GM19351 (cell line): ENCODE results near the gene ZNF488.

Source experiments
- ATAC-seq: cut with Tn5 transposase; IDR thresholded peaks from one replicate; pipeline ENCODE4 v1.9.1; 2021; ENCODE audit warnings: mild to moderate bottlenecking, moderate library complexity; ENCODE audit not compliant: unreplicated experiment

Gene ZNF488

GRCh38 chr10:47367646-47368045 is 16.4 kb downstream of the ZNF488 start:
- no peak for ATAC-seq

DNA sequence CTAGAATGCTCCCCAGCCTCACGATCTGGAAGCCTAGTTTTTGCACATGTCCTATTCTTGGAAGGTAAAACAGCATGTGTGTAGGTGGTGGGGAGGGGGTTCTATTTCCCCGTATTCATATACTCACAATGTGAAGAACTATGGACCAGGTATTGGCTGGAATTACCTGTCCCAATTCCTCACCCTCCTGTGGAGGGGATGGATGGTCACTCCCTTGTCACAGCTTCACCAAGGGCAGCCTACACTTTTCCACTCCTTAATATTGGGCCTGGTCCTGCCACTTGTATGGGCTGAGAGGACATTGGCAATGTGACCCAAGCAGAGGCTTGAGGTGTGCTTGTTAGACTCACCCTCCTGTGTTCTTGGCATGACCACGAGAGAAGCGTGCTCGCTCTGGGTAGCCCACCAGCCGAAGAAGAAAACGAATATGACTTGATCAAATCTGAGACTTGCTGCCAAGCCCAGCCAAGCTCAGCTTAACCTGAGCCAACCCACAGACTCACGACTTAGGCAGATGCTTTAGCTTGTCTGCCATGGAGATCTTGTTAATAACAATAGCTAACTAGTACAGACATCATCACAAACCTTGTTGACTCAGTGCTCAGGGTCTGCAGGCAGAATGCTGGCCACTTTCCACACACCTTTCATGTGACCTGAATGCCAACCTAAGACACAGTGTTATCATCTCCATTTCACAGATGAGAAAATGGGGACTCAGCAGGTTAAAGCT is 17.2 kb downstream of the ZNF488 start:
- ATAC-seq: no peak

GRCh38 chr10:47366181-47366631 is 17.9 kb downstream of the ZNF488 start:
- ATAC-seq: no peak

DNA sequence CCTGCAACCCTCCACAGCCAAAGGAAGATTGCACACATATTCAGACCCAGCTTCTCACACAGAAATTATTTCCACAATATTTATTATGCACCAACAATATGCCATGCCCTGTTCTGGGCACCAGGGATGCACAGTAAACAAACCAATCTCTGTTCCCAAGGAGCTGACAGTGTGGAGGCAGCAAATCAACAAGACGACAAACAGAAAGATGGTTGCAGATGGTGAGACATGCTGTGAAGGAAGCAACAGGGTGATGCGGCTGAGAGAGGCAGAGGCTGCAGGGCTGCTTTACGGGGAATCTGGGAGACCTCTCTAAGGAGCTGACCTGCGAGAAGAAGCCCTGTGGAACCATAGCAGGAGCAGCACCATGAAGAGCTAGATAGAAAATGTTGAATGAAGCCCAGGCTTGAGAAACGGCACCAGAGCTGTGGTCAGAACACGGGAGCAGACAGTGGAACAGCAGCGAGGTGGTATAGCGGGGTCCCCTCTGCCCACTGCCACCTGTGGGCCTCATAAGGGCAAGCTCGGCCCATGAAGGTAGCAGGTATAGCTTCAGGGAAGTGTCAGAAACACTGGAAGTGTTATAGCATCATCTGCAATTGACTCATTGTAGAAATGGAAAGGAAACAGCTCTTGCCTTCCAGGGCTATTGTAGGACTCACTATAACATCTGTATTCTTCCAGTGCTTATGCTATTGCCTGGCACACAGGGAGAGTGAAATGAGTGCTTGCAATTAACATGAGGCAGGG is 18.5 kb downstream of the ZNF488 start:
- ATAC-seq: no peak

DNA sequence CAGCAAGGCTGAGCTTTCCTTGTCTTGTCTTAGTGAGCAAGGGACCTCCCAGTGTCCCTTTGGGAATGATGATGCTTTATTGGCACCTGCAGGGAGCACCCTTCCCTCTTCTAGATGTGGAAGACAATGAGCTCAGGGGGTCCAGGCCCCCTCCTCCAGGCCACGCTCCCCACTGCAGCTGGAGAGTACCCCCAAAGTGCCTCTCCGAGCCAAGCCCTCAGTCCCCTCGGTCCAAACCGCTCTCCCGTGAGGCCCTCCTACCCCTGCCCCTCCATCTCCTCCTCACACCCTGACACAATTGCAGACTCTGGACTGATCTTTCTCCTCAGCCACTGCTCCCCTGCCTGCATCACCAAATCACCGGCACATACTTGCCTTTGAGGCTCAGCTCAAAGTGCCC is 19.2 kb downstream of the ZNF488 start:
- no peak for ATAC-seq

DNA sequence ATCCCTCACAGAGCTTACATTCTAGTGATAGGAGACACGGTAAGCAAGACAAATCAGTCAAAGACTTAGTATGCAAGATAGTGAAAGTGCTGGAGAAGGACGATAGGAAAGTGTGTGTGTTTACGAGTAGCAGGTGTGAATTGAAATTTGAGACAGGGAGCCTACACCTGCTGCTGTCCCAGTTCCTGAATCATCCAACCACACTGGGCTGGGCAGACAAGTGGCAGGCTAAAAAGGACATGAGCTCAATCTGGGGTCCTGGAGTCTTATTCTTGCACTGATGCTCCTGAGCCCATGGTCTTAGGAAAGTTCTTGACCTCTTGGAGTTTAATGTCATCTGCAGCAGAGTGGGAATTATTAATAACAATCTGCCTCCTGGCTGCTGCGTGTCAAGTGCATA is 19.7 kb downstream of the ZNF488 start:
- ATAC-seq: no peak

DNA sequence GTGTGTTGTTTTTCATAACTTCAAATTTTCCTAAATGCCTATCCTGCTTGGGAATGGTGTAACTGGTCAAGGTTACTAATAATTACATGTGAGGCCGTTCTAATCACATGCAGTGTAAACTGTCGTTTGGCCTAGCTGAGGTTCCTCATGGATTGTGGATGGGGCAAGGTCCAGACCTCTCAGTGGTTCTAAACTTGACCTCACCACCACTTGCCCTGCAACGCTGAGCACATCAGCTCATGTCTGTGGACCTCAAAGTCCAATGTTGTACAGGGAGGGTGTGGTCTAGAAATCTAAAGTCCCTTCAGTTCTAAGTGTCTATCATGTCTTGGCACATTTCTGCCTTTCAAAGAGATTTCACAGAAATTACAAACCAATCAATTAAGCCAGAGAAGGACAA is 20.3 kb downstream of the ZNF488 start:
- ATAC-seq: no peak

- no peak for ATAC-seq
Observed at GRCh38 chr10:47362199-47362598, 21.9 kb downstream of the ZNF488 start.

DNA sequence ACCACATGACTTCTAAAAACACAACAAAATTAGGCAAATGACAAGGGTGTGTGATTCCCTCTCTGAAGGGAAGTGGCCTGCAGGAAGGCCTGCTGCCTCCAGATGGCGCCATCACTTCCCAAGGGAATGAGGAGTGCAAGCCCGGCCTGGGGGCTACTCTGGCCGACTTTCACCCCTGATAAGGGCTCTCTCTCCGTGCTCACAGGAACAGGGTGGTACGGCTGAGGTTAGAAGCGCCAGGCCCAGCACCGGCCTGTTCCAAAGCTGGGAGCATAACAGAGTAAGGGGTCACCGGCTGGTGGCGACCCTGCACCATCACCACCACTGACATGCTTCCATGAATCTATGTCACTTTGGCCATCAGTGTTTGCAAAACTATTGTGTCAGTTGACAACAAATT is 22.8 kb downstream of the ZNF488 start:
- no peak for ATAC-seq

DNA sequence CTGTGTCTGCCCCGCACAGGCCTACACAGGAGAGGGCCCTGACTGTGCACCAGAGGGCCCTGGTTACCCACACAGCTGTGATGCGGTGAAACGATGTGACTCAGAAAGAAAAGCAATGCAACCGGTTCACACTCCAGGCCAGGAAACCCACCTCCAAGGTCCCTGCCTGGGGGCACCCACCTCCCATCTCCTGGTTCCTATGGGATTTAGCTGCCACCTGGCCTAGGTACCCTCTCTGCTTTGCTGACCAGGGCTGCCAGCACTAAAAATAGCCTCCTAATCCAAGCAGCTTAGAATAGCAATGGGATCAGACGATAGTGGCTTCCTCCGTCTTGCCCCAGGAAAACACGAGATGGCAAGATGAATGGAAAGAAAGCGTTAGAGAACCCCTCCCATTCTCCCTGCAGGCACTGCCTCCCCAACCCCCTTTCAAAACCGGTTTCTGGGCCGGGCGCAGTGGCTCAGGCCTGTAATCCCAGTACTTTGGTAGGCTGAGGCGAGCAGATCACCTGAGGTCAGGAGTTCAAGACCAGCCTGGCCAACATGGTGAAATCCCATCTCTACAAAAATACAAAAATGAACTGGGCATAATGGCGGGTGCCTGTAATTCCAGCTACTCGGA is 23.6 kb downstream of the ZNF488 start:
- ATAC-seq: no peak

DNA sequence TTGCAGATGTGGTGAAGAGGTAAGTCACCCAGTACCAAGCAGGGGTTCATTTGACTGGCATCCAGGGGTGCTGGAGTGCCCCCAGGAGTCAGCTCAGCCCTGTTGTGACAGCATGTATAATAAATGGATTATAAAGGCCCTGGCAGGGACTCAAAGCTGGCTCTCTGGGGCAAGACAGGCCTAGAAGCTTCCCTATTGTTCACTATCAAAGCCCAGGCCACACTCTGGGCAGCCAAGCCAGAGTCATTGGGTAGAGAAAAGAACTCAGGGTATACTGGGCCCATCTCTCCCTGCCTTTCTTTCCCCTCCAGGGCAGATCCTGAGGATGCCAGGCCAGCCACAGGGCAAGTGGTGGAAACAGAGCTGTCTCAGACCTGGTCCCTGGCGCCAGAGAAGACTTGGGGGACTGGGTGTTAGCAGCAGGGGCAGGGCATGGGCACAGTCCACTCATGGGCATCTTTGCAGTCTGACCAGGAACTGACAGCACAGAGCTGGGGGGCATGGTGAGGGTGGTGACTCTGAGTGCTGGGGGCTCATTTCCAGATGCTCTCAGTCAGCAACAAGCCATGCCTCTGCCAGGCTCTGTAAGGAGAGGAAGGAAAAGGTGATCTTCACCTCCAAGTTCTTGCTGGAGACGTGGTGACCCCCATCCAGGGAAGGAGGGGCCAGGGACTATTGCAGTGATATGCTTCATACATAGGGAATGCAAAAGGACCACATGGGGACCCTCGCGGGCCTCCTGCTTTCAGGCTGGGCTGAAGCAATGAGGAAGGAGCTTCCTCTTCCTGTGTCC is 24.3 kb downstream of the ZNF488 start:
- no peak for ATAC-seq

DNA sequence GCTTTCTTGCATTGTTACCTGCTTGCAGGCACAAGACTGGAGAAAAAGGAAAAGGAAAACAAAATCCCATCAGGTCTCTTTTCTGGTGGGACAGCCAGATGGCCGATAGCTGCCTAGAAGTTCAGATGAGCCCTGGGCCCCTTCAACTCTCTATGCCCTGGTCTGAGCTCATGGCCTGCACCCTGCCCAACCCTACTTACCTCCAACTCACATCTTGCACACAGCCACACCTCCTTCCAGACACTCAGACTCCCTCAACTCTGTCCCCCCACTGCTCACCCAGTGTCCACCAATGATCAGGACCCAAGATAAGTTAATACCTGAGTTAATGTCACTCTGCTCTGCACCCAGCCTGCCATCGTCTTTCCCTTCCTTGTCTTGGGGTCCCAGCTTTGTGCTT is 25.0 kb downstream of the ZNF488 start:
- no peak for ATAC-seq

GRCh38 chr10:47358457-47358856 is 25.6 kb downstream of the ZNF488 start:
- ATAC-seq: no peak

DNA sequence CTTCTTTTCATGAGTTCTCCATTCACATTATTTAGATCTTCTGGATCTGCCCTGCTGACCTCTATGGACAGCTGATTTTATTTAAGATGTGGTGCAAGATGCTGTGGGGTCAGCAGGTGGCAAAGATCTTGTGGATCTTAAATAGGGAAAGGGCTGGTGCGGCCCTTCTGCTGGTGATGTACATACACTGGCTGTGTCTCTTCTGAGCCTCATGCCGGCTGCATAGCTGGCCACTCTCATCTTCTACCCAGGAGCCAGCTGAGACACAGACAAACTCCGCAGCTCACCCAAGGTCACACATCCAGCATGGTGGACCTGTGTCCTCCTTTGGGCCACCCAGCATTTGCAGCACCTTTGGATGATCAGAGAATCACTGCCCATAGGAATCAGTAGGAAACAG is 26.2 kb downstream of the ZNF488 start:
- ATAC-seq: no peak

- ATAC-seq: no peak
Observed at GRCh38 chr10:47357131-47357582, 26.9 kb downstream of the ZNF488 start.

DNA sequence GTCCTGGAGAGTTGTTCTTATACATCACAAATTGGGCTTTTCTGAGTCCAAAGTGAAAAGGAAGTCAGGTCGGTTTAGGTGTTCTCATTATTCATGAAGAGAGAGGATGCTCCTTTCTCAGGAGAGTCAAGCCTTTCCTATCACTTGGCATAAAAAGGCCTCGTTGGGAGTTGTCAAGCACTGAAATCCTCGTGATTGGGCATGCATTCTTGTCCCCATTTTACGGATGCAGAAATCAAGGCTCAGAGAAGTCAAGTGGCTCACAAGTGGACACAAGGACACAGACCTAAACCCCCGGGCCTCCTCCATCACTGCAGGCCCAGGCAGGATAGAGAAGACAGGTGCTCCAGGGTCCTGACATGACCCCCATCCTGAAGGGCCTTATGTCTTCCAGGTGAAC is 27.4 kb downstream of the ZNF488 start:
- no peak for ATAC-seq

GRCh38 chr10:47354900-47355299 is 29.2 kb downstream of the ZNF488 start:
- ATAC-seq: no peak

- ATAC-seq: no peak
Observed at GRCh38 chr10:47354165-47354564, 29.9 kb downstream of the ZNF488 start.

GRCh38 chr10:47353351-47353750 is 30.7 kb downstream of the ZNF488 start:
- ATAC-seq: no peak

GRCh38 chr10:47351899-47352815 is 31.9 kb downstream of the ZNF488 start:
- ATAC-seq: no peak
